HepG2 (cell line): Measurements from ENCODE around the gene MBD3. TPM values are rescaled to one million over a fixed set of nuclear protein-coding genes. Genes with fewer than 3 reads are reported as not detected.

Source experiments
- BCLAF1 ChIP-seq: fragments of 450-650 bp; IDR thresholded peaks from 2 replicates; pipeline ENCODE4 v1.6.1; 2017; ENCODE audit warnings: mild to moderate bottlenecking
- FIP1L1 ChIP-seq: fragments of 200-400 bp; formaldehyde crosslinking; IDR thresholded peaks from 2 replicates; pipeline ENCODE4 v1.6.1; 2018; ENCODE audit warnings: low read depth, mild to moderate bottlenecking, low read length, moderate library complexity, borderline replicate concordance; ENCODE audit not compliant: insufficient read depth
- FOXO1 ChIP-seq: sonication (generic); formaldehyde crosslinking; IDR thresholded peaks from 2 replicates; pipeline ENCODE4 v1.4.0; 2020; ENCODE audit warnings: missing genetic modification reagents
- HMGA1 ChIP-seq: sonication (generic); formaldehyde crosslinking; conservative IDR thresholded peaks from 2 replicates; pipeline ENCODE4 v1.4.0; 2020; ENCODE audit warnings: missing genetic modification reagents
- IKZF1 ChIP-seq: fragments of 450-650 bp; IDR thresholded peaks from 2 replicates; pipeline ENCODE4 v1.7.1; 2016
- SCMH1 ChIP-seq: sonication (generic); formaldehyde crosslinking; IDR thresholded peaks from 2 replicates; pipeline ENCODE4 v1.9.0; 2021; ENCODE audit warnings: missing genetic modification reagents, mild to moderate bottlenecking, borderline replicate concordance
- TARDBP ChIP-seq: sonication (generic); formaldehyde crosslinking; IDR thresholded peaks from 2 replicates; pipeline ENCODE4 v1.8.0; 2022; ENCODE audit warnings: mild to moderate bottlenecking, missing genetic modification reagents
- TCF12 ChIP-seq, 2 experiments: fragments of 450-650 bp in 1 of 2; sonication (generic) in 1 of 2; formaldehyde crosslinking in 1 of 2; IDR thresholded peaks; 2 replicates each; pipeline versions ENCODE4 v1.6.1 to v1.8.0; 2017 to 2022; ENCODE audit warnings: antibody characterized with exemption in 1 of 2, mild to moderate bottlenecking in 1 of 2, missing genetic modification reagents in 1 of 2, moderate library complexity in 1 of 2
- ZBTB33 ChIP-seq: sonication (generic); formaldehyde crosslinking; IDR thresholded peaks from 2 replicates; pipeline ENCODE4 v1.4.0; 2020; ENCODE audit warnings: missing genetic modification reagents
- ZEB1 ChIP-seq: IDR thresholded peaks from 2 replicates; pipeline ENCODE4 v1.6.1; 2012; ENCODE audit warnings: mild to moderate bottlenecking, low read depth, inconsistent platforms; ENCODE audit not compliant: insufficient replicate concordance
- ZFYVE20 ChIP-seq: sonication (generic); formaldehyde crosslinking; IDR thresholded peaks from 2 replicates; pipeline ENCODE4 v1.8.0; 2023; ENCODE audit warnings: low read depth, mild to moderate bottlenecking, moderate library complexity, missing genetic modification reagents, borderline replicate concordance
- ZNF496 ChIP-seq: sonication (generic); formaldehyde crosslinking; IDR thresholded peaks from 2 replicates; pipeline ENCODE4 v1.8.1; 2023; ENCODE audit warnings: mild to moderate bottlenecking, moderate library complexity, missing genetic modification reagents; ENCODE audit not compliant: insufficient replicate concordance
- ZNF605 ChIP-seq: sonication (generic); formaldehyde crosslinking; IDR thresholded peaks from 2 replicates; pipeline ENCODE4 v1.8.0; 2022; ENCODE audit warnings: mild to moderate bottlenecking, missing genetic modification reagents
- polyA plus RNA-seq, 8 experiments: library from polyadenylated mRNA; depleted of rRNA in 3 of 8; stranded (reverse) in 7 of 8; unstranded in 1 of 8; fragments of >200 nt; fragmentation: Illumina TruSeq in 4 of 8; extraction: Trizol in 4 of 8; gene quantifications; 2 replicates each; pipeline versions ENCODE4 v1.2.1 to v1.2.3, GENCODE V29; 2011 to 2016; ENCODE audit warnings: low read depth in 4 of 8, missing spikeins in 1 of 8, mixed read lengths in 1 of 8; ENCODE audit not compliant: insufficient read depth in 1 of 8
- total RNA-seq, 5 experiments: library from RNA; depleted of rRNA; stranded (reverse); fragments of >200 nt; fragmentation: Illumina TruSeq; extraction: Trizol; gene quantifications; 2 replicates each; pipeline ENCODE4 v1.2.3, GENCODE V29; 2016; ENCODE audit warnings: low read depth in 1 of 5
- TF ChIP-seq, protein P1 (sequence below): sonication (generic); formaldehyde crosslinking; IDR thresholded peaks from 2 replicates; pipeline ENCODE4 v1.4.0; 2020; ENCODE audit warnings: mild to moderate bottlenecking, missing genetic modification reagents
- TF ChIP-seq, protein P2 (sequence below): sonication (generic); formaldehyde crosslinking; IDR thresholded peaks from 2 replicates; pipeline ENCODE4 v1.8.1; 2023; ENCODE audit warnings: mild to moderate bottlenecking, missing genetic modification reagents, borderline replicate concordance

Gene MBD3
- total and polyA plus RNA-seq, 2 of the 13 experiments (the other 11 are each of a cell fraction or from before 2014, with no cell fraction given), result 21.2 to 76.9 TPM

DNA sequence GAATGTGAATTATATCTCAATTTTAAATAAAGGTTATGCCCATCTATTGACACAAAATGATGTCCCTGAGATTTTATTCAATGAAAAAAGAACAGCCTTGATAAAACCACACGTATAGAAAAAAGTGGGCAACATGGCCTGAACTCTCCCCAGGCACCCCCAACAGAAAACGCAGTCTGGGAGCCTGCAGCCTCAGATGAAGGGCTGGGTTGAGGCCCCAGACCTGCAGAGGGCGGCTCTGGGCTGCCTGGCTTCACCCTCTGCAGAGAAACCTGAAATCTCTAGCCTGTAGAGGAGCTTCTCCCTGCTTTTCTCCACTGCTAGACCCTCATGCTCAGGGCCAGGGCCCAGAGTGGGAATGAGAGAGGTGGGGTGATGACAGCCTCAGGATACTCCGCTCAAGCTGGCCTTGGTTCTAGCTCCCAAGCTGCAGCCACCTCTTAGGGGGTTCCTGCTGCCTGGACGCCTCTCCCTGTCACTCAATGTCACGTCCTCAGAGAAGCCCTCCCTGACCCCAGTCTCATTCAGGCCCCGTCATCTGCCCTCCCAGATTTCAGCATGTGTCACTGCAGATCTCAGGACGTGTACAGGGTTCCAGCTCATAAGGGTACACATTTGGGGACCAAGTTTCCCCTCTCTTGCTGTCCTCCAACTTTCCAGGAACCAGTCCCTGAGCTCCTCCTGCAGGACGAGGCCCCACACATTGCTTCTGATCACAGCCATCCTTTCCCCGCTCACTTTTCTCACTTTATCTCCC, 1.8 kb downstream of the MBD3 start (continued):
- TF ChIP-seq BCLAF1, result no peak
- TF ChIP-seq ZBTB33 (CRISPR knock-in tag), result no peak
- no peak for TF ChIP-seq SCMH1
- TF ChIP-seq FIP1L1, result no peak
- TF ChIP-seq IKZF1, result no peak
- TF ChIP-seq TCF12 (IDR thresholded peaks at IDR 0.05), result no peak
- TF ChIP-seq TCF12 (CRISPR knock-in tag; IDR thresholded peaks at IDR 0.05), result peak; percentile 57; the same call in 1 of the 2 replicates
- TF ChIP-seq, protein P1, sequence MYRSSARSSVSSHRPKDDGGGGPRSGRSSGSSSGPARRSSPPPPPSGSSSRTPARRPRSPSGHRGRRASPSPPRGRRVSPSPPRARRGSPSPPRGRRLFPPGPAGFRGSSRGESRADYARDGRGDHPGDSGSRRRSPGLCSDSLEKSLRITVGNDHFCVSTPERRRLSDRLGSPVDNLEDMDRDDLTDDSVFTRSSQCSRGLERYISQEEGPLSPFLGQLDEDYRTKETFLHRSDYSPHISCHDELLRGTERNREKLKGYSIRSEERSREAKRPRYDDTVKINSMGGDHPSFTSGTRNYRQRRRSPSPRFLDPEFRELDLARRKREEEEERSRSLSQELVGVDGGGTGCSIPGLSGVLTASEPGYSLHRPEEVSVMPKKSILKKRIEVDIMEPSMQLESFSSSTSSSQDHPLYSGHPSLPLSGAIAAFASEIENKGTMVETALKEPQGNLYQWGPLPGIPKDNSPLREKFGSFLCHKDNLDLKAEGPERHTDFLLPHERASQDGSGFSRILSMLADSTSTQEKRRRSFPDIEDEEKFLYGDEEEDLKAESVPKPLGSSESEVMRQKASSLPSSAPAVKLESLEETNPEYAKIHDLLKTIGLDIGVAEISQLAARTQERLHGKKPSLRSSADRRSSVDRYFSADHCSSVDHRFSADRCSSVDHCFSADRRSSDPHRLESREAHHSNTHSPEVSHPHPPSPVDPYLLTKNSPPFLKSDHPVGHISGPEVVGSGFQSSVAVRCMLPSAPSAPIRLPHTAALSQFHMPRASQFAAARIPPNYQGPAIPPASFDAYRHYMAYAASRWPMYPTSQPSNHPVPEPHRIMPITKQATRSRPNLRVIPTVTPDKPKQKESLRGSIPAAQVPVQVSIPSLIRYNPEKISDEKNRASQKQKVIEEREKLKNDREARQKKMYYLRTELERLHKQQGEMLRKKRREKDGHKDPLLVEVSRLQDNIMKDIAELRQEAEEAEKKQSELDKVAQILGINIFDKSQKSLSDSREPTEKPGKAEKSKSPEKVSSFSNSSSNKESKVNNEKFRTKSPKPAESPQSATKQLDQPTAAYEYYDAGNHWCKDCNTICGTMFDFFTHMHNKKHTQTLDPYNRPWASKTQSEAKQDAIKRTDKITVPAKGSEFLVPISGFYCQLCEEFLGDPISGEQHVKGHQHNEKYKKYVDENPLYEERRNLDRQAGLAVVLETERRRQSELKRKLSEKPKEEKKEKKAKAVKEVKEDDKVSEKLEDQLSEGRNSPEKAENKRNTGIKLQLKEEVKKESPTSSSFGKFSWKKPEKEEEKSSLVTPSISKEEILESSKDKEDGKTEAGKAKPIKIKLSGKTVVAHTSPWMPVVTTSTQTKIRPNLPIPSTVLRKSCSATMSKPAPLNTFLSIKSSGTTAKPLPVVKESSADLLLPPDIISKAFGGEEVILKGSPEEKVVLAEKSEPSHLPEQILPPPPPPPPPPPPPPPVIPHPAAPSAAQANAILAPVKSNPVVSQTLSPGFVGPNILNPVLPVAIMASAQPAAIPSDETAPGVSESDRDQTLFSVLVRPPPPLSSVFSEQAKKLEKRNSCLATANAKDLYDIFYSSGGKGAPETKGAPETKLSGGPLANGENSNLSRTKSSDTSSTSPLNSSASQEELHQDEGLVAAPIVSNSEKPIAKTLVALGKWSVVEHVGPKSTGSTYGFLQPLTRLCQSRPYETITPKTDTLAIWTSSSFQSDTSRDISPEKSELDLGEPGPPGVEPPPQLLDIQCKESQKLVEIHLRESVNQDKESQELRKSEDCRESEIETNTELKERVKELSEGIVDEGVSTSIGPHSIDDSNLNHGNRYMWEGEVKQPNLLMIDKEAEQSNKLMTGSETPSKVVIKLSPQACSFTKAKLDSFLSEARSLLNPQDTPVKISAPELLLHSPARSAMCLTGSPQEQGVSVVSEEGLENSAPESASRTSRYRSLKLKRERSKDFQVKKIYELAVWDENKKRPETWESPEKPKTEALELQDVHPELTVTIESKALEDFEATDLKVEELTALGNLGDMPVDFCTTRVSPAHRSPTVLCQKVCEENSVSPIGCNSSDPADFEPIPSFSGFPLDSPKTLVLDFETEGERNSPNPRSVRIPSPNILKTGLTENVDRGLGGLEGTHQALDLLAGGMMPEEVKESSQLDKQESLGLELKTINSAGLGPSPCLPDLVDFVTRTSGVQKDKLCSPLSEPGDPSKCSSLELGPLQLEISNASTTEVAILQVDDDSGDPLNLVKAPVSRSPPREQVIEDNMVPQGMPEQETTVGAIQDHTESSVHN (CRISPR knock-in tag), result no peak
- no peak for TF ChIP-seq ZFYVE20 (CRISPR knock-in tag)
- no peak for TF ChIP-seq HMGA1 (CRISPR knock-in tag)
- 0 out of 2 replicates have a peak, but pooled peaks have one; percentile 51 for TF ChIP-seq ZNF605 (CRISPR knock-in tag)
- TF ChIP-seq, protein P2, sequence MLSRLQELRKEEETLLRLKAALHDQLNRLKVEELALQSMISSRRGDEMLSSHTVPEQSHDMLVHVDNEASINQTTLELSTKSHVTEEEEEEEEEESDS (CRISPR knock-in tag), result no peak
- TF ChIP-seq ZEB1, result no peak
- TF ChIP-seq FOXO1 (CRISPR knock-in tag), result no peak
- TF ChIP-seq ZNF496 (CRISPR knock-in tag), result no peak
- TF ChIP-seq TARDBP, result no peak
